B cell (primary cell): ENCODE results near the gene CRIM1. TPM values are rescaled to one million over a fixed set of nuclear protein-coding genes. Genes with fewer than 3 reads are reported as not detected.

Source experiments
- ATAC-seq: fragments of 200-7000 bp; cut with Tn5 transposase; one replicate; pipeline ENCODE4 v1.10.0; 2021; ENCODE audit warnings: low read depth, mild to moderate bottlenecking, moderate number of reproducible peaks, moderate library complexity
- CTCF ChIA-PET: fragments of 350-600 bp; sonication (Branson Sonifier 250); formaldehyde crosslinking; loops from one replicate; lab custom pipeline; 2021; ENCODE audit warnings: antibody characterized with exemption, inconsistent platforms; lab: Charles Lee
- POLR2A ChIA-PET: fragments of 350-600 bp; sonication (Branson Sonifier 250); formaldehyde crosslinking; loops from one replicate; lab custom pipeline; 2021; ENCODE audit warnings: antibody characterized with exemption; lab: Charles Lee
- DNase-seq: peaks from one replicate; pipeline ENCODE4 v3.0.0; 2013
- H2AFZ ChIP-seq: 2 replicates; pipeline ENCODE4 v1.6.1; 2012; ENCODE audit warnings: mild to moderate bottlenecking, low read depth, low read length; ENCODE audit not compliant: insufficient read depth, poor library complexity, severe bottlenecking
- H3K27ac ChIP-seq, 2 donors: 1 replicate in 1 of 2; 2 replicates in 1 of 2; pipeline ENCODE4 v1.5.1; 2012 to 2013; ENCODE audit warnings: low read length in 2 of 2, mild to moderate bottlenecking in 2 of 2, moderate library complexity in 1 of 2
- H3K27me3 ChIP-seq, 4 experiments: fragments of 200-600 bp in 1 of 4; sonication (generic) in 1 of 4; replicated peaks in 1 of 4; 1 replicate in 2 of 4; 2 replicates in 2 of 4; pipeline versions ENCODE4 v1.6.1 to v1.7.0; 2013 to 2016; ENCODE audit warnings: low read length in 3 of 4, mild to moderate bottlenecking in 2 of 4, mixed read lengths in 1 of 4, moderate library complexity in 1 of 4; ENCODE audit not compliant: insufficient read depth in 4 of 4, control insufficient read depth in 3 of 4; ENCODE audit errors: control extremely low read depth in 1 of 4
- H3K36me3 ChIP-seq, 2 experiments: replicated peaks in 1 of 2; 1 replicate in 1 of 2; 2 replicates in 1 of 2; pipeline versions ENCODE4 v1.6.1 to v1.7.1; 2013; ENCODE audit warnings: low read length in 1 of 2; ENCODE audit not compliant: insufficient read depth in 2 of 2, control insufficient read depth in 1 of 2; ENCODE audit errors: control extremely low read depth in 1 of 2, extremely low read depth in 1 of 2
- H3K4me1 ChIP-seq, 2 donors: fragments of 200-600 bp in 1 of 2; sonication (generic) in 1 of 2; 1 replicate in 1 of 2; 2 replicates in 1 of 2; pipeline versions ENCODE4 v1.5.1 to v1.6.1; 2013 to 2017; ENCODE audit warnings: low read length in 2 of 2; ENCODE audit not compliant: control insufficient read depth in 2 of 2, insufficient read depth in 2 of 2
- H3K4me2 ChIP-seq: replicated peaks from 2 replicates; pipeline ENCODE3; 2012; ENCODE audit warnings: mild to moderate bottlenecking, low read depth, low read length; ENCODE audit not compliant: poor library complexity, severe bottlenecking
- H3K4me3 ChIP-seq, 5 experiments: fragments of 200-600 bp in 1 of 5; sonication (generic) in 1 of 5; 1 replicate in 3 of 5; 2 replicates in 2 of 5; pipeline versions ENCODE4 v1.5.1 to v1.7.0; 2011 to 2016; ENCODE audit warnings: low read length in 4 of 5, mild to moderate bottlenecking in 4 of 5, low read depth in 2 of 5, control low read depth in 1 of 5, moderate library complexity in 1 of 5; ENCODE audit not compliant: insufficient read depth in 1 of 5; ENCODE audit errors: control extremely low read depth in 1 of 5, extremely low read depth in 1 of 5
- H3K79me2 ChIP-seq: fragments of 200-600 bp; sonication (generic); one replicate; pipeline ENCODE4 v1.6.0; 2016; ENCODE audit warnings: low read length; ENCODE audit not compliant: control insufficient read depth, insufficient read depth
- H3K9ac ChIP-seq: fragments of 200-600 bp; sonication (generic); 2 replicates; pipeline ENCODE4 v1.6.1; 2017; ENCODE audit warnings: mild to moderate bottlenecking, low read length, moderate library complexity
- H3K9me3 ChIP-seq, 3 donors: one replicate each; pipeline versions ENCODE4 v1.6.1 to v1.7.1; 2013; ENCODE audit warnings: low read length in 2 of 3; ENCODE audit not compliant: control insufficient read depth in 2 of 3, insufficient read depth in 1 of 3; ENCODE audit errors: control extremely low read depth in 1 of 3
- H4K20me1 ChIP-seq: 2 replicates; pipeline ENCODE4 v1.6.0; 2012; ENCODE audit warnings: mild to moderate bottlenecking, low read length; ENCODE audit not compliant: insufficient read depth, control insufficient read depth, poor library complexity, severe bottlenecking
- H3K27ac Mint-ChIP-seq: one replicate; pipeline ENCODE4 v1.8.0; 2021; ENCODE audit warnings: mixed read lengths
- H3K27me3 Mint-ChIP-seq: one replicate; pipeline ENCODE4 v1.8.0; 2021; ENCODE audit warnings: mixed read lengths
- H3K4me1 Mint-ChIP-seq: one replicate; pipeline ENCODE4 v1.8.0; 2021; ENCODE audit warnings: mixed read lengths
- H3K4me3 Mint-ChIP-seq: one replicate; pipeline ENCODE4 v1.8.0; 2021; ENCODE audit warnings: mixed read lengths
- H3K9me3 Mint-ChIP-seq: one replicate; pipeline ENCODE4 v1.8.0; 2022; ENCODE audit warnings: mixed read lengths; ENCODE audit not compliant: insufficient read depth
- CTCF ChIP-seq: fragments of 200-600 bp; IDR thresholded peaks from one replicate; pipeline ENCODE4 v1.8.0; 2022; ENCODE audit warnings: antibody characterized with exemption, mild to moderate bottlenecking
- EZH2 ChIP-seq: IDR thresholded peaks from 2 replicates; pipeline ENCODE4 v1.6.1; 2012; ENCODE audit warnings: borderline replicate concordance, low read depth, mild to moderate bottlenecking, moderate library complexity, low read length; ENCODE audit not compliant: insufficient read depth, poor library complexity, severe bottlenecking
- WGBS: methylation state at CpG from one replicate; pipeline ENCODE4 v1.1.5; 2013; ENCODE audit warnings: missing lambda C conversion rate; ENCODE audit not compliant: insufficient coverage; 5-methylcytosine and 5-hydroxymethylcytosine counted together
- intact Hi-C: fragments of 100-400 bp; cut with micrococcal nuclease; formaldehyde crosslinking; loops from one replicate; pipeline ENCODE4 v1.10.0; 2022
- polyA plus RNA-seq: library from polyadenylated mRNA; depleted of rRNA; stranded (reverse); fragments of >200 nt; gene quantifications from 2 replicates; pipeline ENCODE4 v1.2.3, GENCODE V29; 2012
- total RNA-seq, 2 donors: library from RNA; stranded (reverse); fragments of 120-200 nt in 1 of 2; gene quantifications; 1 replicate in 1 of 2; 2 replicates in 1 of 2; pipeline versions ENCODE4 v1.2.3 to v1.2.4, GENCODE V29; 2013 to 2022

CRIM1 gene
- total and polyA plus RNA-seq, 2 donors (not counting 1 experiment from before 2014, with no cell fraction given), result 1.3 to 5.0 TPM

- WGBS, result 20% methylated on average over 2 of the region's 4 CpGs
- no peak for TF ChIP-seq CTCF
- TF ChIP-seq EZH2, result no peak
- Histone ChIP-seq H2AFZ (no peak overlapping the region), H3K4me1 (no peaks in the 10 kb centered on the region), H3K9me3 (peaks cover 4 to 14% (median 9%) of the 10 kb centered on the region in 3 donors), H3K36me3 (peaks cover 0 to 1% of the 10 kb centered on the region in 2 experiments), H3K79me2 (no peaks in the 10 kb centered on the region), H3K4me3 (no peak overlapping the region), H3K27me3 (no peaks in the 10 kb centered on the region), H4K20me1 (no peaks in the 10 kb centered on the region), H3K27ac (no peak overlapping the region), H3K4me2 (no peak overlapping the region), H3K9ac (no peak overlapping the region)
- no peak overlapping the region for H3K27ac Mint-ChIP-seq
- ChIA-PET POLR2A (no interaction called here), CTCF (no interaction called here)
- no peak for ATAC-seq
- H3K4me3 Mint-ChIP-seq, result no peak overlapping the region
- no peak for DNase-seq
- peaks cover 12% of the 10 kb centered on the region for H3K9me3 Mint-ChIP-seq
- H3K27me3 Mint-ChIP-seq, result no peaks in the 10 kb centered on the region
- intact Hi-C loops, result no loop called here
- peaks cover 2% of the 10 kb centered on the region for H3K4me1 Mint-ChIP-seq
These were observed 123.4 kb downstream of the CRIM1 start for GRCh38 chr2:36478999-36479398.

- H3K9ac ChIP-seq, result no peak overlapping the region
- no peak for ATAC-seq
- peaks cover 0 to 1% of the 10 kb centered on the region in 2 experiments for H3K36me3 ChIP-seq
- H3K79me2 ChIP-seq, result no peaks in the 10 kb centered on the region
- Mint-ChIP-seq H3K4me3 (no peak overlapping the region), H3K27ac (no peak overlapping the region), H3K4me1 (peaks cover 2% of the 10 kb centered on the region), H3K27me3 (no peaks in the 10 kb centered on the region), H3K9me3 (peaks cover 12% of the 10 kb centered on the region)
- no peaks in the 10 kb centered on the region for H3K27me3 ChIP-seq
- ChIA-PET CTCF (no interaction called here), POLR2A (no interaction called here)
- no peak overlapping the region for H2AFZ ChIP-seq
- no peak for DNase-seq
- H3K4me1 ChIP-seq, result no peaks in the 10 kb centered on the region
- H3K4me3 ChIP-seq, result no peak overlapping the region
- H4K20me1 ChIP-seq, result no peaks in the 10 kb centered on the region
- TF ChIP-seq EZH2 (no peak), CTCF (no peak)
- WGBS, result 99% methylated on average over 15 of the region's 16 CpGs
- H3K4me2 ChIP-seq, result no peak overlapping the region
- peaks cover 4 to 12% (median 7%) of the 10 kb centered on the region in 3 donors for H3K9me3 ChIP-seq
- intact Hi-C loops, result no loop called here
- no peak overlapping the region for H3K27ac ChIP-seq
These were observed 123.8 kb downstream of the CRIM1 start for GRCh38 chr2:36479406-36479805.
